ENCODE data around the gene SERPIND1. TPM values are rescaled to one million over a fixed set of nuclear protein-coding genes. Genes with fewer than 3 reads are reported as not detected.
A peak's percentile ranks its signal among the peaks of the same experiment; 100 is the strongest.

SERPIND1 gene
- total and polyA plus RNA-seq, 10 of the 15 experiments (the other 5 are each of a cell fraction or from before 2014, with no cell fraction given) = 0.08 to 0.85 (median 0.38) TPM; not detected in 1

DNA sequence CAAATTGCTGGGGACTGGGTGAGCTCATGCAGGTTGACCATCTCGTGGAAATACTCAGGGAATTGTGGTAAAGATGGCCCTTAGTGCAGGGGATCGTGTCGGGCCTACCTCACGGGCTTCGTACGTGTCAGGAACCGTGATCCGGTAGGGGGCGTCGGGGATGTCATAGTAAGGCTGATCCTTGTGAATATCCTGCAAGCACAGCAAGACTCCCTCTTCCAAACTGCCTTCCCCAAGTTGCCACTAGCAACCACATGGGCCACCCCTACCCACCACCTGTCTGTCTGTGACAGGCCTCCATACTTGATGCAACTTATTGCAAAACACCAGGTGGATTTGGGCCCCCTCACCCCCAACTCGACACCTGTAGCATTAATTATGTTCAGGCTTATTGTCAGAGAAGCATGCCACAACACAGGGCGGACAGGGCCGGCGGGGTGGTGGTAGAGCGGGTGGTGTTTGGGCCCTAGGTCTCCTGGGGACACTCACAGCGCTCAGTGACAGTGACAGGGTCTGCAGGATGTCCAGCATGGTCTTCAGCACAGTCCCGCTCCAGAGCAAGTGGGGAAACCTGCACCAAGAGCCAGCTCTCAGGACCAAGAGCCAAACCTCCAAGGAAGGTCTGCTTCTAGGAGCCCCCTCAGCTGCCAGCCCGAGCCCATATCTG lies 22.6 kb upstream of the SERPIND1 start:
- Histone ChIP-seq H4K20me1 (ENCODE audit: control insufficient read depth, insufficient read depth) (no peaks in the 10 kb centered on the region), H3K36me3 (ENCODE audit: control insufficient read depth in 2 of 2, insufficient read depth in 2 of 2, low read length in 1 of 2) (peaks cover 9 to 27% of the 10 kb centered on the region in 2 experiments; a peak in 3 of 4 replicates), H3K9me3 (replicated peaks; ENCODE audit: control insufficient read depth, insufficient read depth, low read length) (no peaks in the 10 kb centered on the region), H2AFZ (ENCODE audit: control insufficient read depth, low read depth, low read length) (no peak overlapping the region), H3K79me2 (ENCODE audit: control insufficient read depth, insufficient read depth, low read length) (no peaks in the 10 kb centered on the region), H3K4me2 (ENCODE audit: control insufficient read depth, insufficient read depth) (peak overlapping the region; percentile 78), H3K4me3 (no peak overlapping the region), H3K4me1 (ENCODE audit: control insufficient read depth, insufficient read depth, low read length) (peaks cover 50% of the 10 kb centered on the region), H3K27ac (ENCODE audit: control insufficient read depth, insufficient read depth) (peak overlapping the region; percentile 76), H3K27me3 (replicated peaks in 1 of 2; ENCODE audit: control insufficient read depth in 2 of 2, insufficient read depth in 2 of 2, low read length in 1 of 2) (no peaks in the 10 kb centered on the region), H3K9ac (ENCODE audit: control insufficient read depth, insufficient read depth, low read length) (no peak overlapping the region; the same call in 1 of the 2 replicates)
- ChIA-PET POLR2A (interaction anchor here (0.6 to 1.3 kb wide), 4 partner anchors 9 to 176 kb away, joined by 3 to 8 read pairs (median 4); no protein-coding TSS in a partner anchor), RAD21 (ENCODE audit: unreplicated experiment) (interaction anchor here (1.6 to 3.8 kb wide), 2 partner anchors 32 to 48 kb away, joined by 7 to 27 read pairs; no protein-coding TSS in a partner anchor), SMC1A (ENCODE audit: uncharacterized antibody, unreplicated experiment) (interaction anchor here (0.5 to 4.2 kb wide), 5 partner anchors 9 to 49 kb away, joined by 3 to 41 read pairs (median 3); no protein-coding TSS in a partner anchor), CTCF (interaction anchor here (0.6 to 3.8 kb wide), 3 partner anchors 10 to 1082 kb away, joined by 4 to 28 read pairs (median 14); no protein-coding TSS in a partner anchor)
- WGBS (ENCODE audit: insufficient coverage, insufficient replicate concordance, low lambda C conversion rate, missing lambda C conversion rate) = 98% methylated on average over 18 of the region's 18 CpGs
- intact Hi-C loops (cut with micrococcal nuclease; ENCODE audit: unreplicated experiment) (no loop called here), in situ Hi-C loops (cut with MboI) (no loop called here)
- DNase-seq (ENCODE audit: low read depth, low spot score) (no peak), ATAC-seq (no peak), FAIRE-seq (no peak)
- TF ChIP-seq POLR2A (IDR thresholded peaks at IDR 0.05; ENCODE audit: low read depth, low read length) (0 out of 2 replicates have a peak, but pooled peaks have one; percentile 3), RBBP5 (conservative IDR thresholded peaks at IDR 0.05) (no peak)
- BruUV-seq (replicated peaks) = no TSS peak

DNA sequence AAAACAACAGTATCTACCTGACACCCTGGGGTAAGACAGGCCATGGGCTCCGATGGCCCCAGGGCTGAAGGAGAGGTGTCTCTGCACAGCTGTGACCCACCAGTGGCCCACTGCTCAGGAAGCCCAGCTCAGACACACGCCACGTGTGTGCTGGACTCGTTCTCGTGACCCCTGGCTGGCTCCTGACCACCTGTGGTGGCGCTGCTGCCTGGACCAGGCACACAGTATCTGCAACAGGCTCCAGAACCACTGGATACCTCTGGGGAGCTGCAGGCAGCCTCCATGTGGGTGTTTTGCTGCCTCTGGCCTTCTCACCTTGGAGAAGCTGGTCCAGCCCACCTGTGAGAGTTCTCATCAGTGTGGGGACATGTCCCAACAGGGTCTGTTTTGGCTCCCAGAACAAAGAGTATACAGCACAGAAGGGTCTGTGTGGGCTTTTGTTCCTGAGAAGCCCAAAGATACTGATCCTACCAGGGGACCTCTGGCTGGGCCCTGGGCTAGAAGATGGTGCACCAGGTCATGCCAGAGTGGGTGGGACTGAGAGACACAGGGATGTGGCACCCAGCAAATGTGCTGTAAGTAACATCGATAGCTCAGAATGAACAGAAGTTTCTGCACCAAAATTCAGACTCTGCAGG lies 21.7 kb upstream of the SERPIND1 start:
- ChIA-PET POLR2A (interaction anchor here (1.1 kb wide), 1 partner anchor 10 kb away, joined by 3 read pairs; no protein-coding TSS in a partner anchor), CTCF (interaction anchor here (0.6 to 1.2 kb wide), 3 partner anchors 11 to 1083 kb away, joined by 3 to 5 read pairs (median 4); no protein-coding TSS in a partner anchor), RAD21 (ENCODE audit: unreplicated experiment) (no interaction called here), SMC1A (ENCODE audit: uncharacterized antibody, unreplicated experiment) (interaction anchor here (0.6 kb wide), 1 partner anchor 113 kb away, joined by 3 read pairs; no protein-coding TSS in a partner anchor)
- no peaks in the 10 kb centered on the region for H3K9me3 ChIP-seq (replicated peaks; ENCODE audit: control insufficient read depth, insufficient read depth, low read length)
- no peaks in the 10 kb centered on the region for H3K27me3 ChIP-seq (replicated peaks in 1 of 2; ENCODE audit: control insufficient read depth in 2 of 2, insufficient read depth in 2 of 2, low read length in 1 of 2)
- no peaks in the 10 kb centered on the region for H4K20me1 ChIP-seq (ENCODE audit: control insufficient read depth, insufficient read depth)
- FAIRE-seq (no peak), ATAC-seq (no peak), DNase-seq (ENCODE audit: low read depth, low spot score) (no peak)
- no peaks in the 10 kb centered on the region for H3K79me2 ChIP-seq (ENCODE audit: control insufficient read depth, insufficient read depth, low read length)
- H3K4me3 ChIP-seq = no peak overlapping the region
- H3K27ac ChIP-seq (ENCODE audit: control insufficient read depth, insufficient read depth) = peak overlapping the region; percentile 43
- H3K36me3 ChIP-seq (ENCODE audit: control insufficient read depth in 2 of 2, insufficient read depth in 2 of 2, low read length in 1 of 2) = peaks cover 6 to 18% of the 10 kb centered on the region in 2 experiments; a peak in 3 of 4 replicates
- no peak overlapping the region for H2AFZ ChIP-seq (ENCODE audit: control insufficient read depth, low read depth, low read length)
- in situ Hi-C loops (cut with MboI) (no loop called here), intact Hi-C loops (cut with micrococcal nuclease; ENCODE audit: unreplicated experiment) (no loop called here)
- H3K4me2 ChIP-seq (ENCODE audit: control insufficient read depth, insufficient read depth) = no peak overlapping the region
- WGBS (ENCODE audit: insufficient coverage, insufficient replicate concordance, low lambda C conversion rate, missing lambda C conversion rate) = 99% methylated on average over 7 of the region's 7 CpGs
- BruUV-seq (replicated peaks) = no TSS peak
- no peak overlapping the region; the same call in 1 of the 2 replicates for H3K9ac ChIP-seq (ENCODE audit: control insufficient read depth, insufficient read depth, low read length)
- H3K4me1 ChIP-seq (ENCODE audit: control insufficient read depth, insufficient read depth, low read length) = peaks cover 45% of the 10 kb centered on the region
- TF ChIP-seq, protein P1, sequence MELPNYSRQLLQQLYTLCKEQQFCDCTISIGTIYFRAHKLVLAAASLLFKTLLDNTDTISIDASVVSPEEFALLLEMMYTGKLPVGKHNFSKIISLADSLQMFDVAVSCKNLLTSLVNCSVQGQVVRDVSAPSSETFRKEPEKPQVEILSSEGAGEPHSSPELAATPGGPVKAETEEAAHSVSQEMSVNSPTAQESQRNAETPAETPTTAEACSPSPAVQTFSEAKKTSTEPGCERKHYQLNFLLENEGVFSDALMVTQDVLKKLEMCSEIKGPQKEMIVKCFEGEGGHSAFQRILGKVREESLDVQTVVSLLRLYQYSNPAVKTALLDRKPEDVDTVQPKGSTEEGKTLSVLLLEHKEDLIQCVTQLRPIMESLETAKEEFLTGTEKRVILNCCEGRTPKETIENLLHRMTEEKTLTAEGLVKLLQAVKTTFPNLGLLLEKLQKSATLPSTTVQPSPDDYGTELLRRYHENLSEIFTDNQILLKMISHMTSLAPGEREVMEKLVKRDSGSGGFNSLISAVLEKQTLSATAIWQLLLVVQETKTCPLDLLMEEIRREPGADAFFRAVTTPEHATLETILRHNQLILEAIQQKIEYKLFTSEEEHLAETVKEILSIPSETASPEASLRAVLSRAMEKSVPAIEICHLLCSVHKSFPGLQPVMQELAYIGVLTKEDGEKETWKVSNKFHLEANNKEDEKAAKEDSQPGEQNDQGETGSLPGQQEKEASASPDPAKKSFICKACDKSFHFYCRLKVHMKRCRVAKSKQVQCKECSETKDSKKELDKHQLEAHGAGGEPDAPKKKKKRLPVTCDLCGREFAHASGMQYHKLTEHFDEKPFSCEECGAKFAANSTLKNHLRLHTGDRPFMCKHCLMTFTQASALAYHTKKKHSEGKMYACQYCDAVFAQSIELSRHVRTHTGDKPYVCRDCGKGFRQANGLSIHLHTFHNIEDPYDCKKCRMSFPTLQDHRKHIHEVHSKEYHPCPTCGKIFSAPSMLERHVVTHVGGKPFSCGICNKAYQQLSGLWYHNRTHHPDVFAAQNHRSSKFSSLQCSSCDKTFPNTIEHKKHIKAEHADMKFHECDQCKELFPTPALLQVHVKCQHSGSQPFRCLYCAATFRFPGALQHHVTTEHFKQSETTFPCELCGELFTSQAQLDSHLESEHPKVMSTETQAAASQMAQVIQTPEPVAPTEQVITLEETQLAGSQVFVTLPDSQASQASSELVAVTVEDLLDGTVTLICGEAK (IDR thresholded peaks at IDR 0.05; ENCODE audit: borderline replicate concordance) = no peak
- TF ChIP-seq MTA2 (IDR thresholded peaks at IDR 0.05; ENCODE audit: low read depth) (no peak), NFIC (IDR thresholded peaks at IDR 0.05; ENCODE audit: low read depth, low read length) (no peak), HDGF (IDR thresholded peaks at IDR 0.05) (no peak), SMAD5 (IDR thresholded peaks at IDR 0.05; ENCODE audit: low read depth) (no peak), ASH2L (IDR thresholded peaks at IDR 0.05; ENCODE audit: borderline replicate concordance, low read depth) (no peak)
- TF ChIP-seq, protein P2, sequence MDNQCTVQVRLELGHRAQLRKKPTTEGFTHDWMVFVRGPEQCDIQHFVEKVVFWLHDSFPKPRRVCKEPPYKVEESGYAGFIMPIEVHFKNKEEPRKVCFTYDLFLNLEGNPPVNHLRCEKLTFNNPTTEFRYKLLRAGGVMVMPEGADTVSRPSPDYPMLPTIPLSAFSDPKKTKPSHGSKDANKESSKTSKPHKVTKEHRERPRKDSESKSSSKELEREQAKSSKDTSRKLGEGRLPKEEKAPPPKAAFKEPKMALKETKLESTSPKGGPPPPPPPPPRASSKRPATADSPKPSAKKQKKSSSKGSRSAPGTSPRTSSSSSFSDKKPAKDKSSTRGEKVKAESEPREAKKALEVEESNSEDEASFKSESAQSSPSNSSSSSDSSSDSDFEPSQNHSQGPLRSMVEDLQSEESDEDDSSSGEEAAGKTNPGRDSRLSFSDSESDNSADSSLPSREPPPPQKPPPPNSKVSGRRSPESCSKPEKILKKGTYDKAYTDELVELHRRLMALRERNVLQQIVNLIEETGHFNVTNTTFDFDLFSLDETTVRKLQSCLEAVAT (IDR thresholded peaks at IDR 0.05) = no peak

Data from GM12878 (cell line).